HepG2 (cell line): ENCODE data around the gene NEURL2. TPM values are rescaled to one million over a fixed set of nuclear protein-coding genes. Genes with fewer than 3 reads are reported as not detected.

Experiments used
- ADNP ChIP-seq: sonication (generic); formaldehyde crosslinking; IDR thresholded peaks from 2 replicates; pipeline ENCODE4 v1.4.0; 2020; ENCODE audit warnings: missing genetic modification reagents
- CAMTA2 ChIP-seq: sonication (generic); formaldehyde crosslinking; IDR thresholded peaks from 2 replicates; pipeline ENCODE4 v1.4.0; 2020; ENCODE audit warnings: mild to moderate bottlenecking, missing genetic modification reagents, borderline replicate concordance
- CBX5 ChIP-seq: sonication (generic); formaldehyde crosslinking; IDR thresholded peaks from 2 replicates; pipeline ENCODE4 v1.4.0; 2020; ENCODE audit warnings: missing genetic modification reagents, borderline replicate concordance
- FOXO1 ChIP-seq: sonication (generic); formaldehyde crosslinking; IDR thresholded peaks from 2 replicates; pipeline ENCODE4 v1.4.0; 2020; ENCODE audit warnings: missing genetic modification reagents
- MEF2D ChIP-seq: sonication (generic); formaldehyde crosslinking; IDR thresholded peaks from 2 replicates; pipeline ENCODE4 v1.5.1; 2020; ENCODE audit warnings: mild to moderate bottlenecking, missing genetic modification reagents
- MYC ChIP-seq: sonication (generic); formaldehyde crosslinking; IDR thresholded peaks from 2 replicates; pipeline ENCODE4 v1.9.0; 2021; ENCODE audit warnings: missing genetic modification reagents, borderline replicate concordance
- PLRG1 ChIP-seq: fragments of 450-650 bp; conservative IDR thresholded peaks from 2 replicates; pipeline ENCODE4 v1.6.1; 2016
- POLR2A ChIP-seq, 2 experiments: IDR thresholded peaks; 2 replicates each; pipeline ENCODE4 v1.6.1; 2011; ENCODE audit warnings: low read depth in 2 of 2, low read length in 2 of 2, mild to moderate bottlenecking in 1 of 2, moderate library complexity in 1 of 2; ENCODE audit not compliant: insufficient read depth in 1 of 2
- ZNF44 ChIP-seq: sonication (generic); formaldehyde crosslinking; IDR thresholded peaks from 2 replicates; pipeline ENCODE4 v1.5.1; 2020; ENCODE audit warnings: mild to moderate bottlenecking, missing genetic modification reagents
- ZNF547 ChIP-seq: sonication (generic); formaldehyde crosslinking; IDR thresholded peaks from 2 replicates; pipeline ENCODE4 v1.5.1; 2020; ENCODE audit warnings: mild to moderate bottlenecking, missing genetic modification reagents
- ZSCAN25 ChIP-seq: sonication (generic); formaldehyde crosslinking; IDR thresholded peaks from 2 replicates; pipeline ENCODE4 v1.8.0; 2022; ENCODE audit warnings: mild to moderate bottlenecking, missing genetic modification reagents
- polyA plus RNA-seq, 8 experiments: library from polyadenylated mRNA; depleted of rRNA in 3 of 8; stranded (reverse) in 7 of 8; unstranded in 1 of 8; fragments of >200 nt; fragmentation: Illumina TruSeq in 4 of 8; extraction: Trizol in 4 of 8; gene quantifications; 2 replicates each; pipeline versions ENCODE4 v1.2.1 to v1.2.3, GENCODE V29; 2011 to 2016; ENCODE audit warnings: low read depth in 4 of 8, missing spikeins in 1 of 8, mixed read lengths in 1 of 8; ENCODE audit not compliant: insufficient read depth in 1 of 8
- total RNA-seq, 5 experiments: library from RNA; depleted of rRNA; stranded (reverse); fragments of >200 nt; fragmentation: Illumina TruSeq; extraction: Trizol; gene quantifications; 2 replicates each; pipeline ENCODE4 v1.2.3, GENCODE V29; 2016; ENCODE audit warnings: low read depth in 1 of 5
- TF ChIP-seq, protein P1 (sequence below): sonication (generic); formaldehyde crosslinking; IDR thresholded peaks from 2 replicates; pipeline ENCODE4 v1.4.0; 2020; ENCODE audit warnings: missing genetic modification reagents, mild to moderate bottlenecking, borderline replicate concordance
- TF ChIP-seq, protein P2 (sequence below): sonication (generic); formaldehyde crosslinking; IDR thresholded peaks from 2 replicates; pipeline ENCODE4 v1.8.1; 2022; ENCODE audit warnings: low read depth, mild to moderate bottlenecking, missing genetic modification reagents
- TF ChIP-seq, protein P3 (sequence below): sonication (generic); formaldehyde crosslinking; IDR thresholded peaks from 2 replicates; pipeline ENCODE4 v1.9.0; 2022; ENCODE audit warnings: low read depth, missing genetic modification reagents
- TF ChIP-seq, protein P4 (sequence below): sonication (generic); formaldehyde crosslinking; IDR thresholded peaks from 2 replicates; pipeline ENCODE4 v1.8.0; 2022; ENCODE audit warnings: mild to moderate bottlenecking, missing genetic modification reagents, moderate library complexity
- TF ChIP-seq, protein P5 (sequence below): sonication (generic); formaldehyde crosslinking; IDR thresholded peaks from 2 replicates; pipeline ENCODE4 v1.5.0; 2020; ENCODE audit warnings: missing genetic modification reagents, mild to moderate bottlenecking, borderline replicate concordance
- TF ChIP-seq, protein P6 (sequence below): sonication (generic); formaldehyde crosslinking; IDR thresholded peaks from 2 replicates; pipeline ENCODE4 v1.8.0; 2022; ENCODE audit warnings: mild to moderate bottlenecking, missing genetic modification reagents; ENCODE audit not compliant: insufficient replicate concordance

The NEURL2 gene
- total and polyA plus RNA-seq, 2 of the 13 experiments (the other 11 are each of a cell fraction or from before 2014, with no cell fraction given) = 7.2 to 9.7 TPM

DNA sequence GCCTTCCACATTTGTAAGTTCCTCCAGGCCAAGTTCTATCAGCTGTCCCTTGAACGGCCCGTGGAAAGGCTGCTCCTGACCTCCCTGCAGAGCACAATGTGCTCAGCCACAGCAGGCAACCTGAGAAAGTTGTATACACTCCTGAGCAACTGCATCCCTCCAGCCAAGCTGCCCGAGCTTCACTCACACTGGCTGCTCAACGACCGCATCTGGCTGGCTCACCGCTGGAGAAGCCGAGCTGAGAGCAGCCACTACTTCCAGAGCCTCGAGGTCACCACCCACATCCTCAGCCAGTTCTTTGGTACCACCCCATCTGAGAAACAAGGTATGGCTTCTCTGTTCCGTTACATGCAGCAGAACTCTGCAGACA lies 7.9 kb downstream of the NEURL2 start (continued):
- no peak for TF ChIP-seq FOXO1
- no peak for TF ChIP-seq CBX5 (CRISPR knock-in tag)
- TF ChIP-seq, protein P1, sequence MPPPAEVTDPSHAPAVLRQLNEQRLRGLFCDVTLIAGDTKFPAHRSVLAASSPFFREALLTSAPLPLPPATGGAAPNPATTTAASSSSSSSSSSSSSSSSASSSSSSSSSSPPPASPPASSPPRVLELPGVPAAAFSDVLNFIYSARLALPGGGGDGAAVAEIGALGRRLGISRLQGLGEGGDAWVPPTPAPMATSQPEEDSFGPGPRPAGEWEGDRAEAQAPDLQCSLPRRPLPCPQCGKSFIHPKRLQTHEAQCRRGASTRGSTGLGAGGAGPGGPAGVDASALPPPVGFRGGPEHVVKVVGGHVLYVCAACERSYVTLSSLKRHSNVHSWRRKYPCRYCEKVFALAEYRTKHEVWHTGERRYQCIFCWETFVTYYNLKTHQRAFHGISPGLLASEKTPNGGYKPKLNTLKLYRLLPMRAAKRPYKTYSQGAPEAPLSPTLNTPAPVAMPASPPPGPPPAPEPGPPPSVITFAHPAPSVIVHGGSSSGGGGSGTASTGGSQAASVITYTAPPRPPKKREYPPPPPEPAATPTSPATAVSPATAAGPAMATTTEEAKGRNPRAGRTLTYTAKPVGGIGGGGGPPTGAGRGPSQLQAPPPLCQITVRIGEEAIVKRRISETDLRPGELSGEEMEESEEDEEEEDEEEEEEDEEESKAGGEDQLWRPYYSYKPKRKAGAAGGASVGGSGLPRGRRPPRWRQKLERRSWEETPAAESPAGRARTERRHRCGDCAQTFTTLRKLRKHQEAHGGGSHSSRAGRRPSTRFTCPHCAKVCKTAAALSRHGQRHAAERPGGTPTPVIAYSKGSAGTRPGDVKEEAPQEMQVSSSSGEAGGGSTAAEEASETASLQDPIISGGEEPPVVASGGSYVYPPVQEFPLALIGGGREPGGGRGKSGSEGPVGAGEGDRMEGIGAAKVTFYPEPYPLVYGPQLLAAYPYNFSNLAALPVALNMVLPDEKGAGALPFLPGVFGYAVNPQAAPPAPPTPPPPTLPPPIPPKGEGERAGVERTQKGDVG (CRISPR knock-in tag) = no peak; the same call in 1 of the 2 replicates
- no peak for TF ChIP-seq PLRG1
- TF ChIP-seq, protein P2, sequence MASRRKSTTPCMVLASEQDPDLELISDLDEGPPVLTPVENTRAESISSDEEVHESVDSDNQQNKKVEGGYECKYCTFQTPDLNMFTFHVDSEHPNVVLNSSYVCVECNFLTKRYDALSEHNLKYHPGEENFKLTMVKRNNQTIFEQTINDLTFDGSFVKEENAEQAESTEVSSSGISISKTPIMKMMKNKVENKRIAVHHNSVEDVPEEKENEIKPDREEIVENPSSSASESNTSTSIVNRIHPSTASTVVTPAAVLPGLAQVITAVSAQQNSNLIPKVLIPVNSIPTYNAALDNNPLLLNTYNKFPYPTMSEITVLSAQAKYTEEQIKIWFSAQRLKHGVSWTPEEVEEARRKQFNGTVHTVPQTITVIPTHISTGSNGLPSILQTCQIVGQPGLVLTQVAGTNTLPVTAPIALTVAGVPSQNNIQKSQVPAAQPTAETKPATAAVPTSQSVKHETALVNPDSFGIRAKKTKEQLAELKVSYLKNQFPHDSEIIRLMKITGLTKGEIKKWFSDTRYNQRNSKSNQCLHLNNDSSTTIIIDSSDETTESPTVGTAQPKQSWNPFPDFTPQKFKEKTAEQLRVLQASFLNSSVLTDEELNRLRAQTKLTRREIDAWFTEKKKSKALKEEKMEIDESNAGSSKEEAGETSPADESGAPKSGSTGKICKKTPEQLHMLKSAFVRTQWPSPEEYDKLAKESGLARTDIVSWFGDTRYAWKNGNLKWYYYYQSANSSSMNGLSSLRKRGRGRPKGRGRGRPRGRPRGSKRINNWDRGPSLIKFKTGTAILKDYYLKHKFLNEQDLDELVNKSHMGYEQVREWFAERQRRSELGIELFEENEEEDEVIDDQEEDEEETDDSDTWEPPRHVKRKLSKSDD (CRISPR knock-in tag) = peak; percentile 42; the same call in 1 of the 2 replicates
- TF ChIP-seq, protein P3, sequence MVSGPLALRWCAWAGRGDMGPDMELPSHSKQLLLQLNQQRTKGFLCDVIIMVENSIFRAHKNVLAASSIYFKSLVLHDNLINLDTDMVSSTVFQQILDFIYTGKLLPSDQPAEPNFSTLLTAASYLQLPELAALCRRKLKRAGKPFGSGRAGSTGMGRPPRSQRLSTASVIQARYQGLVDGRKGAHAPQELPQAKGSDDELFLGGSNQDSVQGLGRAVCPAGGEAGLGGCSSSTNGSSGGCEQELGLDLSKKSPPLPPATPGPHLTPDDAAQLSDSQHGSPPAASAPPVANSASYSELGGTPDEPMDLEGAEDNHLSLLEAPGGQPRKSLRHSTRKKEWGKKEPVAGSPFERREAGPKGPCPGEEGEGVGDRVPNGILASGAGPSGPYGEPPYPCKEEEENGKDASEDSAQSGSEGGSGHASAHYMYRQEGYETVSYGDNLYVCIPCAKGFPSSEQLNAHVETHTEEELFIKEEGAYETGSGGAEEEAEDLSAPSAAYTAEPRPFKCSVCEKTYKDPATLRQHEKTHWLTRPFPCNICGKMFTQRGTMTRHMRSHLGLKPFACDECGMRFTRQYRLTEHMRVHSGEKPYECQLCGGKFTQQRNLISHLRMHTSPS (CRISPR knock-in tag) = no peak
- TF ChIP-seq ZNF44 (CRISPR knock-in tag) = 0 out of 2 replicates have a peak, but pooled peaks have one; percentile 23
- TF ChIP-seq MEF2D = no peak
- TF ChIP-seq, protein P4, sequence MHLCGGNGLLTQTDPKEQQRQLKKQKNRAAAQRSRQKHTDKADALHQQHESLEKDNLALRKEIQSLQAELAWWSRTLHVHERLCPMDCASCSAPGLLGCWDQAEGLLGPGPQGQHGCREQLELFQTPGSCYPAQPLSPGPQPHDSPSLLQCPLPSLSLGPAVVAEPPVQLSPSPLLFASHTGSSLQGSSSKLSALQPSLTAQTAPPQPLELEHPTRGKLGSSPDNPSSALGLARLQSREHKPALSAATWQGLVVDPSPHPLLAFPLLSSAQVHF (CRISPR knock-in tag) = no peak
- peak; percentile 56; the same call in 1 of the 2 replicates for TF ChIP-seq CAMTA2
- 0 out of 2 replicates have a peak, but pooled peaks have one; percentile 40 for TF ChIP-seq ZSCAN25 (CRISPR knock-in tag)
- TF ChIP-seq, protein P5, sequence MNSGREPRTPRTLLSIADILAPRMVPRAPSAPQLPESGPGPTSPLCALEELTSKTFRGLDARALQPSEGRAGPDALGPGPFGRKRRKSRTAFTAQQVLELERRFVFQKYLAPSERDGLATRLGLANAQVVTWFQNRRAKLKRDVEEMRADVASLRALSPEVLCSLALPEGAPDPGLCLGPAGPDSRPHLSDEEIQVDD = no peak
- TF ChIP-seq POLR2A (IDR thresholded peaks at IDR 0.05; ENCODE audit: insufficient read depth in 1 of 2, low read depth in 2 of 2, low read length in 2 of 2) = peak in 1 of 2 experiments; percentile 49; a peak in 2 of 4 replicates
- TF ChIP-seq ZNF547 = peak; percentile 34; the same call in 1 of the 2 replicates
- no peak for TF ChIP-seq MYC (CRISPR knock-in tag)
- TF ChIP-seq ADNP (CRISPR knock-in tag) = no peak
- TF ChIP-seq, protein P6, sequence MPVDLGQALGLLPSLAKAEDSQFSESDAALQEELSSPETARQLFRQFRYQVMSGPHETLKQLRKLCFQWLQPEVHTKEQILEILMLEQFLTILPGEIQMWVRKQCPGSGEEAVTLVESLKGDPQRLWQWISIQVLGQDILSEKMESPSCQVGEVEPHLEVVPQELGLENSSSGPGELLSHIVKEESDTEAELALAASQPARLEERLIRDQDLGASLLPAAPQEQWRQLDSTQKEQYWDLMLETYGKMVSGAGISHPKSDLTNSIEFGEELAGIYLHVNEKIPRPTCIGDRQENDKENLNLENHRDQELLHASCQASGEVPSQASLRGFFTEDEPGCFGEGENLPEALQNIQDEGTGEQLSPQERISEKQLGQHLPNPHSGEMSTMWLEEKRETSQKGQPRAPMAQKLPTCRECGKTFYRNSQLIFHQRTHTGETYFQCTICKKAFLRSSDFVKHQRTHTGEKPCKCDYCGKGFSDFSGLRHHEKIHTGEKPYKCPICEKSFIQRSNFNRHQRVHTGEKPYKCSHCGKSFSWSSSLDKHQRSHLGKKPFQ = no peak
